Right ventricle myocardium inferior (tissue), 1 donor: ENCODE data around the gene TMEM11. TPM values are rescaled to one million over a fixed set of nuclear protein-coding genes. Genes with fewer than 3 reads are reported as not detected.

Experiments
- ATAC-seq: fragments of 200-7000 bp; cut with Tn5 transposase; one replicate; pipeline ENCODE4 v1.9.1; 2020; ENCODE audit warnings: mild to moderate bottlenecking, moderate library complexity
- DNase-seq: peaks from one replicate; pipeline ENCODE4 v3.0.0; 2021; ENCODE audit errors: missing footprints
- intact Hi-C: fragments of 100-400 bp; cut with DNase I; formaldehyde crosslinking; loops from one replicate; pipeline ENCODE4 v1.11.0; 2022
- total RNA-seq: library from RNA; stranded (reverse); fragmentation: NEBNext Ultra II Directional; extraction: Animal tissue kit (Norgen Biotek cat#: 25700); gene quantifications from one replicate; pipeline ENCODE4 v1.2.1, GENCODE V29; 2021
- donor health status: DM: no; HTN: yes; CAD: no; lungs with severe emphysema.

The TMEM11 gene
- total RNA-seq, 1 donor from 2014 or later, result 35.3 TPM

- ATAC-seq (no peak), DNase-seq (no peak)
- intact Hi-C loops, result no loop called here
These were observed 43.2 kb downstream of the TMEM11 start for GRCh38 chr17:21170809-21171208.

- ATAC-seq, result no peak
- intact Hi-C loops, result loop anchor here (5.0 kb wide), 1 partner anchor 42 kb away; the partner anchor contains the start of gene DHRS7B
These were observed 44.5 kb downstream of the TMEM11 start for GRCh38 chr17:21169496-21169895.

DNA sequence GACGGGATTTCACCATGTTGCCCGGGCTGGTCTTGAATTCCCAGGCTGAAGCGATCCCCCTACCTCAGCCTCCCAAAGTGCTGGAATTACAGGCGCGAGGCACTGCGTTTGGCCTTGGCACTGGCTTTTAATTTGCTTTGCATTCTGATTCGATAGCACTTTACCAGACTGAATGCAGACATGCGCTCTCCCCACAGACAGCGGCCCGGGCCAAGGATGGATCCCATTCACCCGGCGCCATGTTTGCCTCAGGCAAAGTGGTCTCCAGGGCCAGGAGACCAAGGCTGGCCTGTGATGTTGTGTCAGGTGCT is 45.5 kb downstream of the TMEM11 start:
- intact Hi-C loops, result loop anchor here (5.0 kb wide), 1 partner anchor 41 kb away; the partner anchor contains the start of gene DHRS7B
- no peak for DNase-seq
- no peak for ATAC-seq

More at GRCh38 chr17:21169496-21169895, 44.5 kb downstream of the TMEM11 start:
- no peak for DNase-seq

GRCh38 chr17:21167303-21167702 is 46.7 kb downstream of the TMEM11 start:
- intact Hi-C loops, result loop anchor here (2.0 to 5.0 kb wide), 2 partner anchors 40 to 47 kb away; partner anchors contain the start of genes DHRS7B and TMEM11
- no peak for DNase-seq
- peak; percentile 56 for ATAC-seq

DNA sequence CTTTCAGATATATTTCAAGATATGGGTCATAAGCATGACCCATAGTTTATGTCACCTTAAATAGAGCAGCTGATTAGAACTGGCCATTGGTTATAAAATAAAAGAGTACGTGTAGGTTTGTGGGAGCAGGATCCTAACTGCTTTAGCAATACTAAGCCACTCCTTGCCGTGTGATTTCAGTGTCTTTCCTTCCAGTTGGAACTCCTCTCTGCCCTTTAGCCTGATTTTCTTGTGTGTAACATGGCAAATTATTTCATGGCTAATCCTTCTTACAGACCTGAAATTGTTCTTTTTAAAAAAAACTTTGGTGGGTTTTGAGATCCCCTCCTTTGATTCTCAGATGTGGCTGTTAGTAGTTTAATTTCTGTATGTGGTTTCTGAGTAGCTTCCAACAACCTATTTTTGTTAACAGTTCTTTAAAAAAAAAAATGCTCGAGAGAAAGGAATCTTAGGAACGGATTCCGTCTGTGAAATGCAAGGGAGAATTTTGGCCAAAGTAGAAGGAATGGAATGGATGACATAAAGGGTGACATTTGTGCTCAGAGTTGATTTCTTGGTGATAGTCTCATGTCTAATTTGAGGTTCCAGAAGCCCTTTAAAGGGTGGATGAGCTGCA is 47.3 kb downstream of the TMEM11 start:
- intact Hi-C loops, result loop anchor here (2.0 to 5.0 kb wide), 2 partner anchors 39 to 48 kb away; partner anchors contain the start of genes DHRS7B and TMEM11
- peak; percentile 42 for ATAC-seq
- no peak for DNase-seq

DNA sequence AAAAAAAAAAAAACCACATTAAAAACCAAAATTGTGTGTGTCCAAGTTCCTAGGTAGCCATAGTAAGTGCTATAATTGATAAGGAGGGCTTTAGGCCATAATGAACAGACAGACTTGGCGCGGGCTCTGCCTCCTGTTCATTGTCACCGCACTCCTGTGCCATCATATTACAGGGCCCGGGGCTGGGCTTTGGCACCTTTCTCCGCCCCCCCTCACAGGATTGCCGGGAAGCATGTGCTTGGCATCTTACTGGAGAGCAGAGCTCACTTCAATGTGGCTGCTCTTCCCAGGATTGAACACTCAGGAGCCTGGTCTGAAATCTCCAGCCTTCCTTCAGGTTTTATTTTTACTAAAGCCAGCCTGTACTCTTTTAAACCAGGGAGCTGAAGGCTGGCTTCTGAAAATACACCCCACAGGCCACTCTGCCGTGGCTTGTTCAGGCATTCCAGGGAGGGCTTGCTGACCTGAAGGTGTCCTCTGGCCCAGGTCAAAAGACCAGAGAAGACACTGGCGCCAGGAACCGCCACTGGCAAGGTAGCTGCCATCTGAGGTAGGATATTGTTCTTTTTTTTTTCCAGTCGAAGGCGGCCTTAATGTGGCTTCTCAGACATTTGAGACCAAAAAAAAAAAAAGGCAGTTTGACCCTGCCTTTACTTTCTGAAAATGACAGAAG is 47.9 kb downstream of the TMEM11 start:
- intact Hi-C loops, result loop anchor here (2.0 to 5.0 kb wide), 2 partner anchors 39 to 49 kb away; partner anchors contain the start of genes DHRS7B and TMEM11
- peak; percentile 78 for DNase-seq
- ATAC-seq, result peak; percentile 86

- ATAC-seq (no peak), DNase-seq (no peak)
- intact Hi-C loops, result loop anchor here (5.0 kb wide), 1 partner anchor 37 kb away; the partner anchor contains the start of gene DHRS7B
These were observed 49.3 kb downstream of the TMEM11 start for GRCh38 chr17:21164620-21165019.

DNA sequence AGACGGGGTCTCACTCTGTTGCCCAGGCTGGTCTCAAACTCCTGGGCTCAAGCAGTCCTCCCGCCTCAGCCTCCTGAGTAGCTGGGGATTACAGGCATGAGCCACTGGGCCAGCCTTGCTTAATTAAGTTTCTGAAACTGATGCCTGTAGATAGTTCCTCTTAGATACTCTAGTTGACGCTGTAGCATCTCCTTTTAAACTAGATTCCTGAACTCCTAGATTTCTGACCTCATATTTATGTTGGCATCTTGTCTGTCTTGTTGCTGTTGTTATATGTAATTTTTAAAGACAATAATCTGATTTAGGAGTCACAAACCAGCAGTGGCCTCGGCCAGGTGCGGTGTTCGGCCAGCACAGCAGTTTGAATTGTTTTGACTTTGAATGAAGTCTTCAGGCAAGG is 49.7 kb downstream of the TMEM11 start:
- DNase-seq (no peak), ATAC-seq (no peak)
- intact Hi-C loops, result no loop called here

- ATAC-seq (no peak), DNase-seq (no peak)
- intact Hi-C loops, result no loop called here
These were observed 50.9 kb downstream of the TMEM11 start for GRCh38 chr17:21163101-21163500.

GRCh38 chr17:21162394-21162775 is 51.6 kb downstream of the TMEM11 start:
- no peak for DNase-seq
- intact Hi-C loops, result no loop called here
- no peak for ATAC-seq

DNA sequence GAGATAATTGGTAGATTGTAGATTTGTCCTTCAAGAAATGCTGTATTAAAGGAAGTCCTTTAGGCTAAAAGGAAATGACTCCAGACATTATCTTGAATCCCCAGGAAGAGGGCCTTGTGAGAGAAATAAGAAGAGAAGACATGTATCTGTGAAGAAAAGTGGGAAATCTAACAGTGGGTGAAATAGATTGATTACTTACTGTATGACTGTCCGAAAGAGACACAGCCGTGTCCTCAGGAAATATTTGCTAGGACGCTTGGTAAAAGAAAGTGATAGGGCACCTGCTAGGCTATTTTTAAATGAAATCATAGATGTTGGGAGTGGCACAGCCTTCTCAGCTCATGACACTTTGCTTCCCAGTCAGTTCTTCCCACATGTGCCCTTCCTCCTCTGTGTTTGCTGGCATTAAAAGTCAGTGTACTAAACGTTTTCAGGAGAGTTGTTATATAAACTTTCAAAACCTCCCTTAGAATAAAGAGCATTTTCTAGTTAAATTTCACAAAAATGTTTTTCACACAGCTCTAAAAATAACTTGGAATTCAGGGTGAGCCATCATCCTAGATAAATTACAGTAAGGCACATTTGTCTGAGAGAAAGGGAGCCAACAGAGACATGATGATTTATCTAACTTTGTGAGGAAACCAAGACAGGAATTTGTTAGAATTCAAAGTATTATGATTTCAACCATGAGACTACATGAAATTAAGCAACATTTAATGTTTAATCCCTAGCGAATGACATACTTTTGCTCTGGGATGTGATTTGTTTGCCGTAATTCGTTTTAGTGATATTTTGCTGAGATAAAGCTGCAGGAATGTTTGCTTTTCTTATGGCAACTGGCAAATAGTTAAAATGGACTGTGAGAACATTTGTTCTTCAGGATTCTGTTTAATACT is 52.2 kb downstream of the TMEM11 start:
- ATAC-seq (peak; percentile 28), DNase-seq (no peak)
- intact Hi-C loops, result no loop called here

- ATAC-seq (no peak), DNase-seq (no peak)
- intact Hi-C loops, result no loop called here
These were observed 53.6 kb downstream of the TMEM11 start for GRCh38 chr17:21160401-21160800.

DNA sequence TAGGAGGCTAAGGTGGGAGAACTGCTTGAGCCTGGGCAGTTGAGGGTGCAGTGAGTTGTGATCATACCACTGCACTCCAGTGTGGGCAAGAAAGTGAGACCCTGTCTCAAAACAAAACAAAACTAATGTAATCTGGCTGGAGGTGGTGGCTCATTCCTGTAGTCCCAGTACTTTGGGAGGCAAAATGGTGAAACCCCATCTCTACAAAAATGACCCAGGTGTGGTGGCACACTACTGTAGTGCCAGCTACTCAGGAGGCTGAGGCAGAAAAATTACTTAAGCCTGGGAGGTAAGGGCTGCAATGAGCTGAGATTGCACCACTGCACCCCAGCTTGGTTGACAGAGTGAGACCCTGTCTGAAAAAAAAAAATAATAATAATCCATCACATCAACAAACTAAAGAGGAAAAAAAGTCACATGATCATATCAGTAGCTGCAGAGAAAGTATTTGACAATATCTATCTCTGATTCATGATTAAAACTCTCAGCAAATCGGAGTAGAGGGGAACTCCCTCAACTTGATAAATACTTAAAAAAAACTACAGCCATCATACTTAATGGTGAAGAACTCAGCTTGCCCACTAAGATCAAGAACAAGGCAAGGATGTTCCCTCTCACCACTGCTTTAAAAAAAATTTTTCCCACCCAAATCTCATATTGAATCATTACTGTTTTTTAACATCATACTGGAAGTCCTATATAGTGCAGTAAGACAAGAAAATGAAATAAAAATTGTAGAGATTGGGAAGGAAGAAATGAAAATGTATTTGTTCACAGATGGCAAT is 56.2 kb downstream of the TMEM11 start:
- DNase-seq (no peak), ATAC-seq (no peak)
- intact Hi-C loops, result no loop called here

- intact Hi-C loops, result no loop called here
- DNase-seq, result no peak
- no peak for ATAC-seq
These were observed 61.2 kb downstream of the TMEM11 start for GRCh38 chr17:21152731-21153130.

DNA sequence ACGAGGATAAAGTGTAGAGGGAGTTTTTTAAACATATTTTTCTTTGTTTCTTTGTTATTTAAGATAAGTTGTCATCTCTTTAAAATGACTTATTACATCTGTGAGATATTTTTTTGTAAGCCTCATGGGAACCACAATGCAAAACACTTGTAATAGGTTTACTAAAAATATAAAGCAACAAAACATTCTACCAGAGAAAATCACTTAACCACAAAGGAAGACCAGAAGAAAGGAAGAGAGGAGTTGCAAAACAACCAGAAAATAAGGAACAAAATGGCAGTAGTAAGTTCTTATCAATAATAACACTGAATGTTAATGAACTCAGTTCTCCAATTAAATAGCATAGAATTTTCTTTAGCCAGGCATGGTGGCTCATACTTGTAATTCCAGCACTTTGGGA is 64.3 kb downstream of the TMEM11 start:
- intact Hi-C loops, result no loop called here
- DNase-seq (no peak), ATAC-seq (no peak)
